SK-MEL-5 (cell line): ENCODE data around the gene DTNB. TPM values are rescaled to one million over a fixed set of nuclear protein-coding genes. Genes with fewer than 3 reads are reported as not detected.
"Not testable (repeated sequence)": the region's sequence is repeated elsewhere in the genome, so short reads cannot be mapped to it uniquely, and the experiment has no call there.

Source experiments
- DNase-seq: peaks from one replicate; pipeline ENCODE4 v3.0.0-alpha.2; 2016; ENCODE audit warnings: low read depth, low spot score
- in situ Hi-C: cut with HindIII; loops from 2 replicates; pipeline ENCODE4 v1.10.0; 2016; ENCODE audit warnings: low sequenced_read_pairs, high pct_unique_total_duplicates, low pct_unique_long_range_greater_than_20kb
- total RNA-seq: library from RNA; depleted of rRNA; stranded (reverse); fragments of >200 nt; shearing (Covaris generic); gene quantifications from 2 replicates; pipeline ENCODE4 v1.2.3, GENCODE V29; 2014

DTNB gene
- total RNA-seq, 1 experiment from 2014 or later, result 19.9 TPM

GRCh38 chr2:25690058-25690457 is 16.7 kb upstream of the DTNB start:
- in situ Hi-C loops, result no loop called here
- DNase-seq, result peak; percentile 42

GRCh38 chr2:25688236-25688635 is 14.9 kb upstream of the DTNB start:
- in situ Hi-C loops, result no loop called here
- DNase-seq, result no peak

- DNase-seq, result no peak
- in situ Hi-C loops, result no loop called here
These were observed 12.4 kb upstream of the DTNB start for GRCh38 chr2:25685741-25686140.

- no peak for DNase-seq
- in situ Hi-C loops, result no loop called here
These were observed 11.4 kb upstream of the DTNB start for GRCh38 chr2:25684577-25685473.

- DNase-seq, result no peak
- in situ Hi-C loops, result no loop called here
These were observed 8.7 kb upstream of the DTNB start for GRCh38 chr2:25682082-25682481.

- no peak for DNase-seq
- in situ Hi-C loops, result no loop called here
These were observed 4.5 kb upstream of the DTNB start for GRCh38 chr2:25677877-25678276.

GRCh38 chr2:25674077-25674362 is 643 bp upstream of the DTNB start:
- in situ Hi-C loops, result no loop called here
- no peak for DNase-seq

- peak; percentile 71 for DNase-seq
- in situ Hi-C loops, result no loop called here
These were observed 680 bp downstream of the DTNB start for GRCh38 chr2:25672494-25673299.

GRCh38 chr2:25671622-25672021 is 1.8 kb downstream of the DTNB start:
- in situ Hi-C loops, result no loop called here
- DNase-seq, result no peak

- in situ Hi-C loops, result no loop called here
- no peak for DNase-seq
These were observed 3.9 kb downstream of the DTNB start for GRCh38 chr2:25669520-25669919.

- DNase-seq, result no peak
- in situ Hi-C loops, result no loop called here
These were observed 7.2 kb downstream of the DTNB start for GRCh38 chr2:25666218-25666617.

GRCh38 chr2:25665429-25665828 is 7.9 kb downstream of the DTNB start:
- DNase-seq, in situ Hi-C loops: not testable (repeated sequence)

- in situ Hi-C loops, result no loop called here
These were observed 8.4 kb downstream of the DTNB start for GRCh38 chr2:25664965-25665307.

GRCh38 chr2:25664183-25664964 is 9.0 kb downstream of the DTNB start:
- peak; percentile 92 for DNase-seq
- in situ Hi-C loops, result no loop called here

More at GRCh38 chr2:25664965-25665307, 8.4 kb downstream of the DTNB start:
- DNase-seq, result no peak

- DNase-seq, result no peak
- in situ Hi-C loops, result no loop called here
These were observed 18.1 kb downstream of the DTNB start for GRCh38 chr2:25655316-25655715.

GRCh38 chr2:25654801-25655200 is 18.6 kb downstream of the DTNB start:
- in situ Hi-C loops, result no loop called here
- DNase-seq, result no peak

GRCh38 chr2:25651782-25652455 is 21.5 kb downstream of the DTNB start:
- in situ Hi-C loops, result no loop called here
- no peak for DNase-seq

GRCh38 chr2:25651066-25651465 is 22.3 kb downstream of the DTNB start:
- in situ Hi-C loops, result no loop called here
- DNase-seq, result no peak
